H7 (cell line): ENCODE data around the gene C3orf49. TPM values are rescaled to one million over a fixed set of nuclear protein-coding genes. Genes with fewer than 3 reads are reported as not detected.

Experiments
- DNase-seq: peaks from one replicate; pipeline ENCODE4 v3.0.0; 2012
- H3K27me3 ChIP-seq: 2 replicates; pipeline ENCODE4 v1.6.0; 2011; ENCODE audit warnings: mild to moderate bottlenecking, low read length; ENCODE audit not compliant: control insufficient read depth, insufficient read depth
- H3K36me3 ChIP-seq: replicated peaks from 2 replicates; pipeline ENCODE4 v1.5.1; 2011; ENCODE audit warnings: low read length; ENCODE audit not compliant: control insufficient read depth, insufficient read depth
- H3K4me3 ChIP-seq: 2 replicates; pipeline ENCODE4 v1.5.1; 2011; ENCODE audit warnings: low read depth, mild to moderate bottlenecking, control low read depth, low read length, moderate library complexity; ENCODE audit not compliant: insufficient read depth
- total RNA-seq: library from RNA; depleted of rRNA; stranded (reverse); fragments of >200 nt; shearing (Covaris generic); gene quantifications from 2 replicates; pipeline ENCODE4 v1.2.3, GENCODE V29; 2014; rRNA removed

The C3orf49 gene
- total RNA-seq, 1 experiment from 2014 or later: not detected

- Histone ChIP-seq H3K36me3 (no peaks in the 10 kb centered on the region), H3K4me3 (no peak overlapping the region), H3K27me3 (no peaks in the 10 kb centered on the region)
- no peak for DNase-seq
Measured at GRCh38 chr3:63886858-63887257, 67.8 kb downstream of the C3orf49 start.

- Histone ChIP-seq H3K4me3 (no peak overlapping the region), H3K36me3 (no peaks in the 10 kb centered on the region), H3K27me3 (no peaks in the 10 kb centered on the region)
- no peak for DNase-seq
Measured at GRCh38 chr3:63891518-63891917, 72.4 kb downstream of the C3orf49 start.

GRCh38 chr3:63892773-63893352, 73.8 kb downstream of the C3orf49 start:
- Histone ChIP-seq H3K36me3 (no peaks in the 10 kb centered on the region), H3K27me3 (no peaks in the 10 kb centered on the region), H3K4me3 (no peak overlapping the region)
- DNase-seq: no peak

GRCh38 chr3:63895422-63896189, 76.5 kb downstream of the C3orf49 start:
- no peak for DNase-seq
- no peak overlapping the region for H3K4me3 ChIP-seq
- H3K36me3 ChIP-seq: 0 out of 2 replicates have a peak, but pooled peaks cover 1% of the 10 kb centered on the region
- no peaks in the 10 kb centered on the region for H3K27me3 ChIP-seq

GRCh38 chr3:63896332-63897030, 77.4 kb downstream of the C3orf49 start:
- no peak overlapping the region for H3K4me3 ChIP-seq
- no peak for DNase-seq
- no peaks in the 10 kb centered on the region for H3K27me3 ChIP-seq

More at GRCh38 chr3:63896332-63897030, 77.4 kb downstream of the C3orf49 start:
- 0 out of 2 replicates have a peak, but pooled peaks cover 1% of the 10 kb centered on the region for H3K36me3 ChIP-seq

Other genes with a start within 250 kb of the C3orf49 start
- gene SNTN, start 166.6 kb upstream of the C3orf49 start, total RNA-seq: not detected in 2 replicates
- gene THOC7, start 44.5 kb downstream of the C3orf49 start, total RNA-seq: 52.0 and 60.9 TPM in 2 replicates
- gene ATXN7, start 44.6 kb downstream of the C3orf49 start, total RNA-seq: 5.2 and 6.8 TPM in 2 replicates
- gene SCAANT1, start 93.1 kb downstream of the C3orf49 start, total RNA-seq: not detected in 2 replicates
- 144 and 169 TPM in 2 replicates for gene PSMD6, start 204.2 kb downstream of the C3orf49 start, total RNA-seq